ENCODE results near the gene NDUFB8. TPM values are rescaled to one million over a fixed set of nuclear protein-coding genes. Genes with fewer than 3 reads are reported as not detected.

Gene NDUFB8
- total RNA-seq, 4 donors from 2014 or later, result 156 to 176 (median 164) TPM

DNA sequence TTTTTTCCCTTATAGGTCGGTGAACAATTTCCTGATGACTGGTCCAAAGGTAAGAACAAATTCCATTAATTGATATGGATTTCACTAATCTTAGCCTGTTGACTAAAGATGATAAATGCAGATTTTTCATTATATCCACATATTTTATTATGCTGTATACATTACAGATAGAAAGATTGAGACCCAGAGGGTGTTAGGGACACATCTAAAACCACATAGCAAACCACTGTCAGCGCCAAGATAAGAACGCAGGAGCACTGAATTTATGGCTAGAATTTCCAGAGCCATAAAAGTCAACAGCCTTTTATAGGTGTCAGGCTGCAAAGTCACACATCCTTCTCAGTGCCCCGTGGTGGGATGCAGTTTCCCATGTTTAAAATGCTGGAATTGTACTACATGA, 50.6 kb downstream of the NDUFB8 start:
- DNase-seq (ENCODE audit: low spot score in 2 of 2), result no peak
- 17% methylated on average over 4 of the region's 4 CpGs for WGBS
- TF ChIP-seq POLR2AphosphoS5 (IDR thresholded peaks at IDR 0.05) (no peak), POLR2A (IDR thresholded peaks at IDR 0.05) (no peak), EP300 (IDR thresholded peaks at IDR 0.05) (no peak)
- TF ChIP-seq, protein P1, sequence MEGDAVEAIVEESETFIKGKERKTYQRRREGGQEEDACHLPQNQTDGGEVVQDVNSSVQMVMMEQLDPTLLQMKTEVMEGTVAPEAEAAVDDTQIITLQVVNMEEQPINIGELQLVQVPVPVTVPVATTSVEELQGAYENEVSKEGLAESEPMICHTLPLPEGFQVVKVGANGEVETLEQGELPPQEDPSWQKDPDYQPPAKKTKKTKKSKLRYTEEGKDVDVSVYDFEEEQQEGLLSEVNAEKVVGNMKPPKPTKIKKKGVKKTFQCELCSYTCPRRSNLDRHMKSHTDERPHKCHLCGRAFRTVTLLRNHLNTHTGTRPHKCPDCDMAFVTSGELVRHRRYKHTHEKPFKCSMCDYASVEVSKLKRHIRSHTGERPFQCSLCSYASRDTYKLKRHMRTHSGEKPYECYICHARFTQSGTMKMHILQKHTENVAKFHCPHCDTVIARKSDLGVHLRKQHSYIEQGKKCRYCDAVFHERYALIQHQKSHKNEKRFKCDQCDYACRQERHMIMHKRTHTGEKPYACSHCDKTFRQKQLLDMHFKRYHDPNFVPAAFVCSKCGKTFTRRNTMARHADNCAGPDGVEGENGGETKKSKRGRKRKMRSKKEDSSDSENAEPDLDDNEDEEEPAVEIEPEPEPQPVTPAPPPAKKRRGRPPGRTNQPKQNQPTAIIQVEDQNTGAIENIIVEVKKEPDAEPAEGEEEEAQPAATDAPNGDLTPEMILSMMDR (IDR thresholded peaks at IDR 0.05), result no peak
- no peaks in the 10 kb centered on the region for H3K9me3 ChIP-seq
- H3K4me1 ChIP-seq, result peaks cover 19% of the 10 kb centered on the region
- H3K36me3 ChIP-seq, result no peaks in the 10 kb centered on the region
- H3K27ac ChIP-seq, result no peak overlapping the region
- peaks cover 45% of the 10 kb centered on the region for H3K27me3 ChIP-seq
- no peak overlapping the region for H3K4me3 ChIP-seq

DNA sequence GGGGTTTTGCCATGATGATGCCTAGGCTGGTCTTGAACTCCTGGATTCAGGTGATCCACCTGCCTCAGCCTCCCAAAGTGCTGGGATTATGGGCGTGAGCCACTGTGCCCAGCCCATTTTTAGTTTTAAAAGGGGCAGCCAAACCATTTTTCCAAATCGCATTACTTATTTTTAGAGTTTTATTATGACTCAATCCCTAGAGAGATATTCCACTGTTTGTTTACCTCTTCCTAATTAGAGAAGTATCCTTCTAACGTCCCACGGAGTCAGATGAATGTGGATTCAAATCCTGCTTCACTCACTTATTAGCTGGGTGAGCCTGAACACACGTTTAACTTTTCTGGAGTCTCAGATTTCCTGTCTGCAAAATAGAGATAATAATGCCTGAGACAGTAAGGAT, 51.7 kb downstream of the NDUFB8 start:
- 48% methylated on average over 5 of the region's 5 CpGs for WGBS
- no peaks in the 10 kb centered on the region for H3K9me3 ChIP-seq

More for the DNA sequence above, 51.7 kb downstream of the NDUFB8 start:
- no peak for DNase-seq (ENCODE audit: low spot score in 2 of 2)
- H3K27ac ChIP-seq, result no peak overlapping the region
- H3K4me1 ChIP-seq, result peaks cover 17% of the 10 kb centered on the region
- H3K4me3 ChIP-seq, result no peak overlapping the region
- H3K36me3 ChIP-seq, result no peaks in the 10 kb centered on the region
- peaks cover 40% of the 10 kb centered on the region for H3K27me3 ChIP-seq
- TF ChIP-seq POLR2A (IDR thresholded peaks at IDR 0.05) (no peak), POLR2AphosphoS5 (IDR thresholded peaks at IDR 0.05) (no peak), EP300 (IDR thresholded peaks at IDR 0.05) (no peak)
- TF ChIP-seq, protein P1 (IDR thresholded peaks at IDR 0.05), result no peak

Other genes with a start within 250 kb of the NDUFB8 start
- 10 to 100 TPM; 11.7 to 49.6 (median 36.2) TPM for gene BLOC1S2, start 243.2 kb downstream of the NDUFB8 start, total RNA-seq
- gene PKD2L1, start 199.6 kb downstream of the NDUFB8 start, total RNA-seq, result not detected
- 10 to 100 TPM; 24.3 to 53.9 (median 49.7) TPM for gene SCD, start 182.6 kb downstream of the NDUFB8 start, total RNA-seq
- gene WNT8B, start 66.9 kb downstream of the NDUFB8 start, total RNA-seq, result under 1 TPM in 1 of 4 donors, not detected in 3; 0.34 TPM
- gene SEC31B, start 10.0 kb downstream of the NDUFB8 start, total RNA-seq, result 10 to 100 TPM in 3 of 4 donors, 1 to 10 TPM in 1; 9.3 to 36.9 (median 12.7) TPM
- 10 to 100 TPM; 13.5 to 43.5 (median 22.1) TPM for gene HIF1AN, start 6.1 kb upstream of the NDUFB8 start, total RNA-seq
- not detected for gene PAX2, start 215.7 kb upstream of the NDUFB8 start, total RNA-seq

All from suprapubic skin (tissue), 4 donors.